Ovary (tissue), 3 donors: ENCODE data around the gene TSSC4.

Experiments used
- EP300 ChIP-seq: sonication (generic); formaldehyde crosslinking; IDR thresholded peaks from one replicate; pipeline ENCODE4 v1.6.1; 2017; ENCODE audit warnings: antibody characterized with exemption
- POLR2A ChIP-seq: fragments of 450-650 bp; IDR thresholded peaks from one replicate; pipeline ENCODE4 v1.6.1; 2017; ENCODE audit warnings: antibody characterized with exemption, mild to moderate bottlenecking, moderate library complexity
- TF ChIP-seq, protein P1 (sequence below), 3 donors: fragments of 450-650 bp in 2 of 3; fragments of 200-600 bp in 1 of 3; IDR thresholded peaks; one replicate each; pipeline versions ENCODE4 v1.5.1 to v1.8.0; 2016 to 2022; ENCODE audit warnings: antibody characterized with exemption in 3 of 3, mild to moderate bottlenecking in 1 of 3
- donor health status: DM: no; HTN: no; CAD: no.

DNA sequence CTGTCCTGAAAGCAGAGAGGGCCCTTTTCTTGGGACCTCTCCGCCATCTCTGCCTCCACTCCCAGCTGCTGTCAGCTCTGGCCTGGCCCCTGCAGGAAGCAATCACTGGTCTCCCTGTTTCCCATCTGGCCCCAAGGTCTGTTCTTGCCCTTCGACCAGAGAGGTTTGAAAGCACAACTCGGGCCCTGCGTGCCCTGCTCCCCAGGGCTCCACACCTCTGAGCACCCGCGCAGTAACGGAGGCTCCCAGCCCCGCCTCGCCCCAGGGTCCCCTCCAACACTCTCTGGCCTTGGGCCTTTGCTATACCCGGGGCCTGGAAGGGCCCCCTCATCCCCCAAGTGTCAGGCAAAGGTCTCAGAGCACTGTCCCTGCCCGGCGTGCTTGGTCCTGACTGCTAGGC is 31.2 kb upstream of the TSSC4 start:
- TF ChIP-seq POLR2A (no peak), EP300 (no peak)
- TF ChIP-seq, protein P1, sequence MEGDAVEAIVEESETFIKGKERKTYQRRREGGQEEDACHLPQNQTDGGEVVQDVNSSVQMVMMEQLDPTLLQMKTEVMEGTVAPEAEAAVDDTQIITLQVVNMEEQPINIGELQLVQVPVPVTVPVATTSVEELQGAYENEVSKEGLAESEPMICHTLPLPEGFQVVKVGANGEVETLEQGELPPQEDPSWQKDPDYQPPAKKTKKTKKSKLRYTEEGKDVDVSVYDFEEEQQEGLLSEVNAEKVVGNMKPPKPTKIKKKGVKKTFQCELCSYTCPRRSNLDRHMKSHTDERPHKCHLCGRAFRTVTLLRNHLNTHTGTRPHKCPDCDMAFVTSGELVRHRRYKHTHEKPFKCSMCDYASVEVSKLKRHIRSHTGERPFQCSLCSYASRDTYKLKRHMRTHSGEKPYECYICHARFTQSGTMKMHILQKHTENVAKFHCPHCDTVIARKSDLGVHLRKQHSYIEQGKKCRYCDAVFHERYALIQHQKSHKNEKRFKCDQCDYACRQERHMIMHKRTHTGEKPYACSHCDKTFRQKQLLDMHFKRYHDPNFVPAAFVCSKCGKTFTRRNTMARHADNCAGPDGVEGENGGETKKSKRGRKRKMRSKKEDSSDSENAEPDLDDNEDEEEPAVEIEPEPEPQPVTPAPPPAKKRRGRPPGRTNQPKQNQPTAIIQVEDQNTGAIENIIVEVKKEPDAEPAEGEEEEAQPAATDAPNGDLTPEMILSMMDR (IDR thresholded peaks at IDR 0.05), result no peak
